NOMO-1 (cell line): ENCODE measurements around the gene SPEF2.

Experiments
- DNase-seq, 2 experiments: peaks; one replicate each; lab custom pipeline; 2025; ENCODE audit not compliant: unreplicated experiment in 2 of 2; lab: John Stamatoyannopoulos, UW

The SPEF2 gene

DNA sequence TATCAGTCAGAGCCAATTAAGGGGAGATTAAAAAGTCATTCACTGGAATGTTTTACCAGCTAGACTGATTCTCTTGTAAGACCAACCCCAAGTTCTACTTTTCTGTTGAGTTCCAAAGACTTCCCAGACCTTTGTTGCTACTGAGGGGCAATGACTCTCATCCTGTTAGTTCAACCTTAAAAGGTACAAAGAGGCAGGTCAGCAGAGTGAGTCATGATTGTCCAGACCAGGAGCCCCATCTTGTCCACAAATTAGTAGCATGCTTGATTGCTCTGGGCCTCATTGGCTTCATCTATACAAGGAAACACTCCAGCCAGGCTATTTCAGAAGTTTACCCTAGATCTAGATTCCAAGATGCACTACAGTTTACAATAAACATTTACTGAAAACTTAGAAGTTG lies 159.1 kb downstream of the SPEF2 start:
- DNase-seq: no peak

DNA sequence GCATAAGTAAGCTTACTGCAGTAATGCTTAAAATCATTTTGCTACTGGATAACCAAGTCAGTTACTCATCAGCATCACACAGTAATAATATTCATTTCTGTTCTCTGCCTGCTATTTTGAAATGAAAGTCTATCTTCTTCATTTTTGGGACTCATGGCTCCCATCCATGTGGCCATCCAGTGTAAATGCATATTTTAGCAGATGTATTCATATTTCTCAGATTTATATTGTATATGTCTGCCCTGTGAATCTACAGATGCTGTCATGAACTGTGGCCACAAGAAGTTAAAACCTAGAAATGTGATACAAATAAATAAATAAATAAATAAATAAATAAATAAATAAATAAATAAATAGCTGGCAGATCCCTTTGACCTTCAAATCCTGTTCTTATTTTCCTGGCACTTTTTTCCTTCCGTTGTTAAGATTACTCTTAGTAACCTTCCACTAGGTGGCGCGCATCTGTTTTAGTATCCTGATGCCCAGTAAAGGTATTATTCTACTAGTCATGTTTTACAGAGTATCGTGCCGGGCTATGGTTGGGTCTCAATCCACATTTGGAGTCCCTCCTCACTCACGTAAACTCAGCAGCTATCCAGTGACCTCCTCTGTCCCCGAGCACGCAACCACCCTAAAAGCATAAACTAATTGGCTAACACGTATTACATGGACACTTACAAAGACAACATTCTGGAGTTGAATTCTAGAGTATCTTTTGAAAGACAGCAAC lies 159.9 kb downstream of the SPEF2 start:
- DNase-seq: peak; percentile 45 to 85

DNA sequence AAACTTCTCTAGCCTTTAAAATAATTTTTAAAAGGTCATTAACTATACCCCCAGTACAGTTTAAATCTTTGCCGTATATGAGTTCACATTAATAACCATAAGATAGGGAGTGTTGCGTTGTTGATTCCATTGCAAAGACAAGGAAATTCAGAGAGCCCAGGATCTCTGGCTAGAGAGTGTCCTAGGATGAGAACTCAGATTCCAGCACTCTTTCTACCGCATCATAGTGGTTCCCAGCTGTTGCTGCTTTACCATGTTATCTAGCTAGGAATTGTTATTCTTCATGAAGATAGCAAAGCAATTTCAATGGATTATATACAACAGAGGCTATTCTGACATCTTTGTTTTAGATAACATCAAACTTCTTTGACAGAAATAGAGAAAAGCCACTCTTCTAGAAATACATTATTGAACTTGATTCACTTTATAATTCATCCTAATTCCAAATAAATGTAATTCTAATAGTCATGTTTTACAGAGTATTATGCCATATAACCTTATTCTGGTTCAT lies 160.7 kb downstream of the SPEF2 start:
- DNase-seq: no peak

DNA sequence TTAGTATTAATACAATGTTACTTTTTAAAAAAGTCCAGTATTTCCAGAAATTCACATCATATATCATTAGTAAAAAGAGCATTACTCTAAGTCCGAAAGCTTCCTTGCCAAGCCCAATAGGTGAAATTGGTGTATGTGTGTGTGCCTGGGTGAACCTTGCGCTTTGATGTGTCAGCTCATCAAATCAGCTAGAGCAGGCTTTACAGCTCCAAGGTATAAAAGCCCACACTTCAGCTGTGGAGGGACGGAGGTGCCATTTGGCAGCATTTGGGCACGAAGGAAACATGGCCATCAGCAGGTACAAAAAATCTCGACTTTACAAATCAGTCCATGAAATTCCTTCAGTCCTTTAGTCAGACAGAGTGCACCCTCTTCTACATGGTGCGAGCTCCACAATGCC lies 162.6 kb downstream of the SPEF2 start:
- no peak for DNase-seq

DNA sequence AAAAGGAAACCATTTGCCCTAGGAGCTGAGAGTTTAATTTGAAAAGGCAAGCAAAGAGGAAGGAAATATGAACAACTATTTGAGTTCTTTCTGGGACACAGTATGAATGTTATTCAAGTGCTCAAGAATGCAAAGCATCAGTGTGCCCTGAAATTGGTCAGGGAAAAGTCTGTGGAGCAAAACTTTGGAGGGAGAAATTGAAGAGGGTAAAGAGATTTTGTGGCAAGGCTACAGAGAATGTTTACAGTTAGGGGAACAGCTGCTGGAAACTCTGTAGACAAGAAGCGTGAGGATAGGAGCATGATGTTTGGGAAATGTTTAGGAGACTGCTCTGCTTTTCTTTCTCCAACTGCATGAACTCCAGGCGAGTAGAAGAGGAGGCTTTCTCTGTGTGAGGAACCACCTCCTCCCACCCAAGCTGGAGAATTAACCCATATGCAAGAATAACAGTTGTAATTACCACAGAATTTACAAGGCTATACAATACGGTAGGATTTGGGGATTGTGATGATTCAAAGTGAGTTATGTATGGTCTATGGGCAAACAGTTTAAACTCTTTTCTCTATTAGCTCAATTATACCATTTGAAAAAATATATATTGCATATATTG lies 163.6 kb downstream of the SPEF2 start:
- DNase-seq: no peak

DNA sequence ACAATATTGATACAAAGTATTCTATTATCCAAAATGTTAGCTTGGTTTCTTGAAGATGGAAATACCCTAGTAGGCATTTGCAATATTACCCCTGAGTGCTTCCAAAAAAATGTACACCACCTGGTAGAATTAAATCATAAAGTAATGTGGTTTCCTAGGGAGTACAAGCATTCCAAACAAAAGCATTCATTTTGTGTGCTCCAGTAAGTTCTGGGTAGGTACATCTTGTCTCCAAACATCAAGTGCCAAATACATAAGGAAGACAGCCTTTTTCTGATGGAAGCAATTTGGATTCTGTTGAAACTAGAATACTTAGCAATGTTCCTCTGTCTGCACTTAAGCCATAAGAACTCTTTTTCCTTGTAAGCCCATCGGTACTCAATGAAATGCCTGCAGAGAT lies 165.9 kb downstream of the SPEF2 start:
- no peak for DNase-seq

DNA sequence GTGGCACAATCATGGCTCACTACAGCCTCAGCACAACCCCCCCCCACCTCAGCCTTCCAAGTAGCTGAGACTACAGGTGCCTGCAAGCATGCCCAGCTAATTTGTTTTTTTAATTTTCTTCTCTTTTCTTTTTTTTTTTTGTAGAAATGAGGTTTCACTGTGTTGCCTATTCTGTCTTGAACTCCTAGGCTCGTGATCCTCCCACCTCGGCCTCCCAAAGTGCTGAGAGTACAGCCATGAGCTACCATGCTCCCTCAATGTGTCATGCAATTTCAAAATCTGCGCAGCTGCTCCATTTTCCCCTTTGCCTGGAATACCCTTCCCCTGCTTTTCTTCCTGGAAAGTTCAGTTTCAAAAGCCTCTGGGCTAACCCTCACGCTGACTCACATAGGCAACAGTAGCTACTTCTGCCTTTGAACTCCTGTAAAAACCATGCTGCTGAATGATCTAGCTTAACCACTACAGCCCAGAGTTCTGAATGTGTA lies 168.0 kb downstream of the SPEF2 start:
- peak in 1 of 2 experiments; percentile 29 for DNase-seq

DNA sequence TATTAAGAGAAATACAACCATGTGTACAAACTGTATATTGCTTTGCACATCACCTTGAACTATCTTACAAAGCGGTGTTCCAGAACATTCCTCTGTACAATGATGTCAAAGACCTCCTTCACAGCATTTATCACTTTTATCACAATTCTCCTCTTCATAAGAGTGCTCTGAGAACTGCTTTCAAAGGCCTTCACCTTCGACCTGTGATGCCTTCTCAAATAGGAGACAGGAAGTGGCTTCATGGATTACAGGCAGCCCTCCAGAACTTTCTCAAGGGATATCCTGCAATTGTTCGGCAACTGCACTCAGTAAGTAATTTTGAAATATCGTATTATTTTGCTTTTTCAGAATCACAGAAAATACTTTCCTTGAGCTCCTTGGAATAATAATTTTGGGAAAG lies 171.1 kb downstream of the SPEF2 start:
- DNase-seq: no peak

DNA sequence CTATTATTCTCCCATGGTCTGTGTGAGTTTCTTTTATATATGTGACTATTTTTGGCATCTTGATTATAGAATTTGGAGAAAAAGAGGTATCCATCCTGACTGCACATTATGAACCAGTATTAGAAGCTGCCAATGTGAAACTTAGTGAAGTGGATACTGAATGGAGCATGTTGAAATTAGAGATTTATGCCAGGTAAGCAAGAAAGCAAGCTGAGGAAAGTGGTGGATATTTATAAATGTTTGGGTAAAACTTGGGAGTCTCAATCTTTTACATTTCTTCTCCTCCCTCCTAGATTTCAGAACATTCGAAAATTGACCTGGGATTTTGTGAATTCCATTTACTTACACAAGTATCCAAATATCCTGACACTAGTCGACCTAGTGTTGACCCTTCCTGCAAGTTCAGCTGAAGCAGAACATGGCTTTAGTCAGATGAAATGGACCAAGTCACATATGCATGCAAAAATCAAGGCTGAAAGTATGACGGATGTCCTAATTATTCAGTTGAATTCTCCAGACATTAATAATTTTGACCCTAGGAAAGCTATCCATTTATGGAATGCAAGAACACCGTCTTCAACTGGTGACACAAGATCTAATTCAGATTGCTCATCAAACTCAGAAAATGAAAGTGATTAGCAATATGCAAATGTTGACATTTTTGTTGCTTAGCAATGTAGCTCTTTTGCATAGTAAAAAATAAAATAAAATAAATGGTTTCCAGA lies 172.2 kb downstream of the SPEF2 start:
- DNase-seq: no peak

DNA sequence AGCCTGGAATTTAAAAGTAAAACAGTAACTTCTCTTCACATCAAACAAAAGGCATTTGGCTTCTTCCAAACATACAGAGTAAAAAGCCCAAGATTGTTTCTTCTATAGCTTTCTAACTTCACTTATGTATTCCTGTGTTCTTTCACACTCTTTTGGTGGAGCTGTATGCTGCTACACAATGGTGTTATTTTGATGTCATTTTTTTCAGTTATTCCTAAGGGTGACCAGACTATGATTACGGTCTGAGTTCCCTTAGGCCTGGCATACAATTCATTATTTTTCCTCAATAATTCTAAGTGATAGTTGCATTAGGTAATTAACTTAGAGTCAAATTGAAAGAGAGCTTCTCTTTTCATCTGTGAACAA lies 172.8 kb downstream of the SPEF2 start:
- no peak for DNase-seq

DNA sequence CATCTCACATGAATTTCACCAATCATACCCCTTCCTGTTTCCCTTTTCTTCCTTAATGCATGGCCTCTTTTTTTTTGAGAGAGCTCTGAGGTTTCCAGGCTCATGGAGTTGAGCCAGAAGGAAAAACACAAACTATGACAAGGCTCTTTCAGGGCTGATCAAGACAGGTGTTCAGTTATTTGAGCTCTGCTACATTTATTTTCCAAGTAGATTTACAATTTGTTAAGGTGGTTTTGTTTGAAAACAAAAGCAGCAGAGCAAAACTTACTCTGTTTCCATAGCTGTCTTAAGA lies 176.6 kb downstream of the SPEF2 start:
- DNase-seq: no peak

DNA sequence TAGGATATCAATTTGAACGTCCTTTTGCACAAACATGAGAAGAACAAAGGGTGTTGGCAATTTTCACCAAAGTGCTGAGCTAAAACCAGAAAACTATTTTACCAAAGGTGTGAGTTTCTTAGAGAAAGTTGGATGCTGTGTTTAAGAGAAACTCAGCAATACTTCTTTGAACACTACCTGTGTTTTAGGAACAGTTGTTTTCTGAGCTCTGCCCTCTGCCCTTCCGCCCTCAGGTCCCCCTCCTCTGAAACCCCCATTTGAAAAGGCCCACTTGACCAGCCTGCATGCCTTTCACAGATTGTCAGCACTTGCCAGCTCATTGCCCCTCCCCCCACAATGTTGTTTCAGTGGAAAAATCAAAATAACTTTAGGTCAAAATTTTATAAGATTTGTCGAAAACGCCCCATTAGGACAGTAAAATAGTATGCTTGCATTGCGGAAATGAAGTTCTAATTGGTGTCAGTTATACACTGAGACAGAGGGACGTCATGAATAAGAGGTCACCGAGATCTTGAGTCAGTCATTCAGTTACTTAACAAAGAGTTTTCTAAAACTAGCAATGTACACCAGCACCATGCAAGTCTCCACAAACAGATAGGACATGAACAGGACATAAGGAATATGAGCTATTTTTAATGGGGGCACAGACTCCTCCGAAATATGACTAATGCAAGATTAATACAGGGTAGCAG lies 177.2 kb downstream of the SPEF2 start:
- no peak for DNase-seq

DNA sequence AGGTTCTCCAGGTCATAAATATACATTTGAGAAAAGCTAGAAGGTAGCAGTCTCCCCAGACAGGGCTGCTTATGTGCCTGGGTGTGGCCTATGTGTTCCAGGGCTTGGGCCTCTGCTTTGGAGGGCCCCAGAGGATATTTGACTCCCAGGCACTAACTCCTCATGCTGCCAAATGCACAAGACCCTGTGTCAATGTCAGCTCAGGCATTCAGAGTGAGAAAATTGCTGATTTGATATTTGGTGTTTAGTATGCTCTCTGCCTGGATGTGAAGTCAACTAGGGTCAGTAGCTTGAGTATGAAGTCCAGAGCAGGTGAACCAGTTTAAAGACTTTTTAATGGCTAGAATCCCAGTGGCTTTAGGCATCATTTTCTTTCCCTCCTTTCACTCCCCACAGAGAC lies 181.5 kb downstream of the SPEF2 start:
- DNase-seq: no peak

DNA sequence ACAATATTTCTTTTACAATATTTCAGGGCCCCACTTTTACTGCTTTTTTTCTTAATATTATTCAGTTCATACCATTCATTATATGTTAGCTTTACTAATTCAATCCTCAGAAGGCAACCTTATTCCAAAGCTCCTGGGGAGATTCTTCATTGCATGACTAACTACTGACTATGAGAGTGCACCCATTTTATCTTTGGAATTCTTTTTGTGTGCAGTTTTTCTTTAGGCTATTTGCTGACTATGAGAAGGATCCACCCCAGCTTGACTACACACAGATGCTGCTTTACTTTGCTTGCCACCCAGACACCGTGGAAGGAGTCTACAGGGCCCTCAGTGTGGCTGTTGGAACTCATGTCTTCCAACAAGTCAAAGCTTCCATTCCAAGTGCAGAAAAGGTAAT lies 182.1 kb downstream of the SPEF2 start:
- no peak for DNase-seq

DNA sequence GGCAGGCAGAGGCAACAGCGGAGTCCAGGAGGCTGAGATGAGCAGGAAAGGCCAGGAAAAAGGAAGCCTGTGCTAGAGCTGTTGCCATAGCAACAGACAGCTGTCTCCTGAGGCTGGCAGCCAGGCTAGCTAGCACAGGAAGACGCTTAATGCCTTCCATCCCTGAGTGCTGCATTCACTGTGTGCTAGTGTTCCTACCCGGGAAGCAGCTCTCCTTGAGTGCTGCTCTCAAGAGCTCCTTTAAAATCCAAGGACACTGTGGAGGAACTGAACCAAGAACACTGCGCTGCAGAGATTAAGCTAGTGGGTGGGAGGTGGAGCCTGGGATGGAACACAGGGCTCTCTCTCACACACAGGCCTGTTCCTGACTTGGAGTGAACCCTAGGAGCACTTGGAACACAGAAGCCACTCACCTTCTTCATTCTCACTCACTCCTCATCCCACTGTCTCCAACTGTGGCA lies 185.6 kb downstream of the SPEF2 start:
- no peak for DNase-seq

DNA sequence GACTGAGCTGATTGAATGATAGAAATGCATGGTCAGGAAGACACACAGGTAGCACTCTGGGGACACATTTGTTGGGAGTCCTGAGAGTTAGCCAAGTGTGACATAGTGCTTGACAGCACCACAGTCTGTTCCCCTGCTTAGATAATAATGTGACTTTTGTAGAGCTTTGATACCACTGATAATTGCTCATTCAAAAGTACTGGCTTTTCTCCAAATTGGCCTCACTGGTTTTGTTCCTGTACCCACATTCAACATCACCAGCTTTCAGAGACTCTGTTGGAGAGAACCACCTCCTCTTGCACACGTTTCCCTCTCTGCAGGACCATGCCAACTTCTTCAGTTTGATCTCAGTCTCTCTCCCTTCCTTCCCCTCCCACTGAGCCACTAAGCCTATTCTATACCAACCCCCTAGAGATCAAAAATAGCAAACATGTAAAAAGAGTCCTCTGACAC lies 186.6 kb downstream of the SPEF2 start:
- DNase-seq: no peak

DNA sequence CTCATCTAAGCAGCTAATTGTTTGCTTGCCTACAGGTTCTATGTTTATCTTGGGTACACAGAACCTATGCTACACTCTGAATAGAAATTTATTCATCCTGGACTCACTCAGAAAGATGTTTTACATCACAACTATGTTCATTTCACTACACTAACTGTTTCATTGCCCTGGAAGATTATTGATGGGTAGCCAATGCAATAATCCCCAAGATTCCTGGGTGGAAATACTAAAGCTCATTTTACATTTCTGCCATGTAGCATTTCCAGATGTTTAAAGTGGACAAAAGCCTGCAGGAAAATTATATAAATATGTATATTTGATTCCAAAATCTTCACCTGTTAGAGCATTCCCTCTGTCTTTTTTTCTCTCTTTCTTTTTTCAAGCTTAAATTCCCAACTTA lies 187.2 kb downstream of the SPEF2 start:
- DNase-seq: no peak

DNA sequence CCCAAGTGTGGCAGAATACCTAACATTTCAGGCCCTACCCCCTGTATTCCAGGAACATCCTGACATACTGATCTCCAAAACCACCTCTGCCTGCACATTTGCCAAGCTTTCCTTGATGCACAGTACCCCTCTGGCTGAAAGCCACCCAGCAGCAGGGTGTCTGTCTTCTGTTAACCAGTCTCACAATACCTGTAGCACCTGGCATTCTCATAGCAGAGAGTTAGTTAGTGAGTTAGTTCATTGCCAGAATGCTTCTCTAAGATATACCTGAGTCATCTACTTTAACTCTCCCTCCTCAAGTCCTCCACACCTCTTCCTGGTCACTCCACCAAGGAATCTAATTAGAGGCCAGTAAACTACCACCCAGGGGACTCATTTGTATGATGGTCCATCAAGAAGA lies 192.9 kb downstream of the SPEF2 start:
- DNase-seq: no peak

DNA sequence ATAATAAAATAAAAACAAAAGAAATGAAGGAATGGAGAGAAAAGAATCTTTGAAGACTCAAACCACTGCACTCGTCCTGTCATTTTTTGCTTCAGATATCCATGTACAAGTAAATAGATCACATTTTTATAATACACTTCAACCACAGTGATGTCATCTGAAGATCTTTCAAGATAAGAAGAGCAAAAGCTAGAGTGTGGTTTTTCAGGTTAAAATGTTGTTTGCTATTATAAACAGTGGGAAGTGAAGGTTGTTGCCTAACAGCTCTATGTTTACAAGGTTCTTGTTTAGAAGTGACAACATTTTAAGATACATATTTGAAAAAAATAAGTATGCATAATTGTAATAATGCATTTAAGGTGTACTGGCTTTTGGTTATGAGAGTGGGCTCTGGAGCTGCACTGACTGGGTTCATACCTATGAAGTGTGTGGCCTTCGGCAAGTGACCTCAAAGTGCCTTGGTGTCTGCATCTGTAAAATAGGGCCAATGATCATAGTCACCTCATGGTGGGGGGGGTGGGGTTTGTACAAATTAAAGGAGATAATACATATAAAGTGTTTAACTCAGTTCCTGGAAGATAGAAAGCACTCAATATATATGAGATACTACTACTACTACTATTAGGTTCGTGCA lies 193.6 kb downstream of the SPEF2 start:
- no peak for DNase-seq

DNA sequence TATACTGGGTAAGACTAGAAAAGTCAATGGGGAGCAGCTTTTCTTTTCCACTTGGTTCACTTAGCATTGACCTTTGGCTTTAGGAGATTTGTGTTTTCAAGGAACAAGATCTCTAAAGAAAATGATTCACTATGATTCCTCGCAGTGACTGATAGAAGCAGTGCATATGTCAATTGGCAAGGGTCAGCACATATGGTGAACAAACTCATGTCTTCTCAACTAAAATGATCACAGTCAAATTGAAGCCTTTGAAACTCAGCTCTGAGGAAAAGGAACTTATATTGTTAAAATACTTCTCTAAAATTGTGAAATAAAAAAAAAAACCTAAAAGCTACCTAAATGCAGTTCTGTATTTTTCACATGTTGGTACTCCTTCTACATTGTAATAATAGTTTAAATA lies 195.9 kb downstream of the SPEF2 start:
- DNase-seq: no peak
